Breast epithelium (tissue), 4 donors: Measurements from ENCODE around the gene UNC5CL. TPM values are rescaled to one million over a fixed set of nuclear protein-coding genes. Genes with fewer than 3 reads are reported as not detected.

Source experiments
- DNase-seq, 2 donors: peaks; one replicate each; pipeline ENCODE4 v3.0.0-alpha.2; 2019; ENCODE audit warnings: low spot score in 2 of 2
- H3K27ac ChIP-seq, 2 donors: fragments of 200-600 bp; sonication (generic) in 1 of 2; one replicate each; pipeline ENCODE4 v1.5.1; 2016 to 2019; ENCODE audit warnings: mild to moderate bottlenecking in 1 of 2
- H3K27me3 ChIP-seq, 2 donors: fragments of 200-600 bp; sonication (generic) in 1 of 2; one replicate each; pipeline versions ENCODE4 v1.5.1 to v1.6.0; 2017 to 2019; ENCODE audit warnings: control low read depth in 1 of 2, mild to moderate bottlenecking in 1 of 2
- H3K36me3 ChIP-seq: fragments of 200-600 bp; one replicate; pipeline ENCODE4 v1.5.1; 2019
- H3K4me1 ChIP-seq, 2 donors: fragments of 200-600 bp; sonication (generic); one replicate each; pipeline ENCODE4 v1.5.1; 2016 to 2019; ENCODE audit warnings: control low read depth in 1 of 2
- H3K4me3 ChIP-seq, 3 donors: fragments of 200-600 bp; sonication (generic); 1 replicate in 2 of 3; 2 replicates in 1 of 3; pipeline ENCODE4 v1.5.1; 2016 to 2019; ENCODE audit warnings: mild to moderate bottlenecking in 3 of 3, moderate library complexity in 2 of 3
- H3K9me3 ChIP-seq, 2 donors: fragments of 200-600 bp; sonication (generic) in 1 of 2; one replicate each; pipeline ENCODE4 v1.5.1; 2016 to 2019; ENCODE audit warnings: control low read depth in 1 of 2
- POLR2A ChIP-seq: fragments of 450-650 bp; IDR thresholded peaks from one replicate; pipeline ENCODE4 v1.6.1; 2016; ENCODE audit warnings: antibody characterized with exemption, mild to moderate bottlenecking, moderate library complexity
- POLR2AphosphoS5 ChIP-seq, 3 donors: sonication (generic); formaldehyde crosslinking; IDR thresholded peaks; one replicate each; pipeline ENCODE4 v1.6.1; 2017; ENCODE audit warnings: antibody characterized with exemption in 3 of 3
- intact Hi-C: fragments of 100-400 bp; cut with DNase I; formaldehyde crosslinking; loops from one replicate; pipeline ENCODE4 v1.15.1; 2023; ENCODE audit warnings: low total_unique reads
- total RNA-seq, 3 donors: library from RNA; depleted of rRNA; stranded (reverse); fragments of >200 nt; gene quantifications; one replicate each; pipeline ENCODE4 v1.1.0, GENCODE V29; 2016
- TF ChIP-seq, protein P1 (sequence below), 3 donors: fragments of 450-650 bp; IDR thresholded peaks; one replicate each; pipeline ENCODE4 v1.5.1; 2016 to 2017; ENCODE audit warnings: antibody characterized with exemption in 3 of 3, mild to moderate bottlenecking in 3 of 3, moderate library complexity in 3 of 3

Gene UNC5CL
- total RNA-seq, 3 donors from 2014 or later: 1.1 to 2.0 (median 1.8) TPM

GRCh38 chr6:41027799-41028560, 11.0 kb downstream of the UNC5CL start:
- intact Hi-C loops: no loop called here
- H3K36me3 ChIP-seq: no peaks in the 10 kb centered on the region
- peak overlapping the region; percentile 49 to 70 (median 59) for H3K4me3 ChIP-seq
- H3K4me1 ChIP-seq: no peaks in the 10 kb centered on the region
- peak; percentile 61 to 82 for DNase-seq
- no peaks in the 10 kb centered on the region for H3K9me3 ChIP-seq
- H3K27ac ChIP-seq: peak overlapping the region; percentile 89 to 90
- TF ChIP-seq POLR2AphosphoS5 (IDR thresholded peaks at IDR 0.05) (peak in 1 of 3 donors; percentile 36), POLR2A (no peak)
- TF ChIP-seq, protein P1, sequence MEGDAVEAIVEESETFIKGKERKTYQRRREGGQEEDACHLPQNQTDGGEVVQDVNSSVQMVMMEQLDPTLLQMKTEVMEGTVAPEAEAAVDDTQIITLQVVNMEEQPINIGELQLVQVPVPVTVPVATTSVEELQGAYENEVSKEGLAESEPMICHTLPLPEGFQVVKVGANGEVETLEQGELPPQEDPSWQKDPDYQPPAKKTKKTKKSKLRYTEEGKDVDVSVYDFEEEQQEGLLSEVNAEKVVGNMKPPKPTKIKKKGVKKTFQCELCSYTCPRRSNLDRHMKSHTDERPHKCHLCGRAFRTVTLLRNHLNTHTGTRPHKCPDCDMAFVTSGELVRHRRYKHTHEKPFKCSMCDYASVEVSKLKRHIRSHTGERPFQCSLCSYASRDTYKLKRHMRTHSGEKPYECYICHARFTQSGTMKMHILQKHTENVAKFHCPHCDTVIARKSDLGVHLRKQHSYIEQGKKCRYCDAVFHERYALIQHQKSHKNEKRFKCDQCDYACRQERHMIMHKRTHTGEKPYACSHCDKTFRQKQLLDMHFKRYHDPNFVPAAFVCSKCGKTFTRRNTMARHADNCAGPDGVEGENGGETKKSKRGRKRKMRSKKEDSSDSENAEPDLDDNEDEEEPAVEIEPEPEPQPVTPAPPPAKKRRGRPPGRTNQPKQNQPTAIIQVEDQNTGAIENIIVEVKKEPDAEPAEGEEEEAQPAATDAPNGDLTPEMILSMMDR (IDR thresholded peaks at IDR 0.05): peak; percentile 88 to 99 (median 98)
- H3K27me3 ChIP-seq: no peaks in the 10 kb centered on the region

GRCh38 chr6:41027241-41027640, 11.8 kb downstream of the UNC5CL start:
- intact Hi-C loops: no loop called here
- peak overlapping the region; percentile 49 to 70 (median 59) for H3K4me3 ChIP-seq
- H3K27ac ChIP-seq: peak overlapping the region; percentile 89 to 90
- no peak for DNase-seq
- H3K36me3 ChIP-seq: no peaks in the 10 kb centered on the region
- no peaks in the 10 kb centered on the region for H3K27me3 ChIP-seq
- H3K9me3 ChIP-seq: no peaks in the 10 kb centered on the region
- H3K4me1 ChIP-seq: no peaks in the 10 kb centered on the region
- TF ChIP-seq, protein P1 (IDR thresholded peaks at IDR 0.05): no peak
- TF ChIP-seq POLR2A: no peak

- no peaks in the 10 kb centered on the region for H3K36me3 ChIP-seq
- H3K4me1 ChIP-seq: peaks cover 0 to 4% of the 10 kb centered on the region in 2 donors
- TF ChIP-seq, protein P1 (IDR thresholded peaks at IDR 0.05): no peak
- no peak for TF ChIP-seq POLR2AphosphoS5 (IDR thresholded peaks at IDR 0.05)
- TF ChIP-seq POLR2A: no peak
- no peak for DNase-seq
- H3K27ac ChIP-seq: no peak overlapping the region
- H3K9me3 ChIP-seq: no peaks in the 10 kb centered on the region
- intact Hi-C loops: no loop called here
- H3K4me3 ChIP-seq: no peak overlapping the region
- no peaks in the 10 kb centered on the region for H3K27me3 ChIP-seq
These were observed 13.0 kb downstream of the UNC5CL start for GRCh38 chr6:41025966-41026530.

DNA sequence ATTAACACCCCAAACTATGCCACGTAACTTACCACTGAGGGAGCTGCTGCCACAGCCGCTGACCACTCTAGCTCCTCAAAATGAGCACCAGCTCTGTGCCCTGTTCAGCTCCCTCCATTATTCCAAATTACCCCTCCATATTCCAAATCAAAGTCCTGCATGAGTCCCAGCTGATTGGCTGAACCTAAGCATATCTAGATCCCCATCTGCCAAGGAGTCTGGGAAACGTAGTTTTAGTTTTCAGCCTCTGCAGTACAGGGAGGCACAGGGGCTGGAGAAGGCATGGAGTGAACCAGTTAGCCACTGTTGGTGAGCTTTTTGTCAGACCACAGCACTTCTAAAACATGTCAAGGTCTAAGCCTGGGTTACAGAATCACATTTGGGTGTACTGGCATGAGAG, 15.9 kb downstream of the UNC5CL start:
- Histone ChIP-seq H3K4me1 (peaks cover 0 to 4% of the 10 kb centered on the region in 2 donors), H3K36me3 (no peaks in the 10 kb centered on the region), H3K27ac (peak overlapping the region in 1 of 2 donors; percentile 68), H3K27me3 (no peaks in the 10 kb centered on the region), H3K9me3 (no peaks in the 10 kb centered on the region), H3K4me3 (no peak overlapping the region)
- DNase-seq: no peak
- intact Hi-C loops: no loop called here
- no peak for TF ChIP-seq POLR2AphosphoS5 (IDR thresholded peaks at IDR 0.05)
- TF ChIP-seq POLR2A: no peak
- TF ChIP-seq, protein P1 (IDR thresholded peaks at IDR 0.05): no peak

DNA sequence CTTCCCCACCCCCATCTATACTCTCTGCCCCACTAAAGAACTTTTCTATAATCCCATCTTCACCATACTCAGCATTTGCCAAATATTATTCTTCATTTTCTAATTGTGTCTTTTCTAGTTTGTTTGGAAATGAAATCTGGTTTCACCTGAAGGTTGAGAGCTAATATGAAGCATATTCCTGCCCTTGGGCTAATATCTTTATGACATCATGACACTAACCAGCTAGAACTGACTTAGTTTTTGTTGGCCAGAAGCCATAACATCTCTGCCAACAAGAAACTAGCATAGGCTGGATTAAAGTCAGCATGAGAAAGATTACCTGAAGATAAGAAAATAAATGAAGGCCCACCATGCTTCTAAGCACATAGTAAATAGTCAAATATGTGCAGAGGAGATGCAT, 16.7 kb downstream of the UNC5CL start:
- TF ChIP-seq POLR2A: no peak
- TF ChIP-seq POLR2AphosphoS5 (IDR thresholded peaks at IDR 0.05): no peak
- TF ChIP-seq, protein P1 (IDR thresholded peaks at IDR 0.05): no peak
- Histone ChIP-seq H3K9me3 (no peaks in the 10 kb centered on the region), H3K36me3 (no peaks in the 10 kb centered on the region), H3K27me3 (no peaks in the 10 kb centered on the region), H3K27ac (peak overlapping the region; percentile 65 to 68), H3K4me1 (peaks cover 0 to 4% of the 10 kb centered on the region in 2 donors), H3K4me3 (no peak overlapping the region)
- intact Hi-C loops: no loop called here
- DNase-seq: no peak
